ENCODE results near the gene LCLAT1.
"Not testable (repeated sequence)": the region's sequence is repeated elsewhere in the genome, so short reads cannot be mapped to it uniquely, and the experiment has no call there.

The LCLAT1 gene

DNA sequence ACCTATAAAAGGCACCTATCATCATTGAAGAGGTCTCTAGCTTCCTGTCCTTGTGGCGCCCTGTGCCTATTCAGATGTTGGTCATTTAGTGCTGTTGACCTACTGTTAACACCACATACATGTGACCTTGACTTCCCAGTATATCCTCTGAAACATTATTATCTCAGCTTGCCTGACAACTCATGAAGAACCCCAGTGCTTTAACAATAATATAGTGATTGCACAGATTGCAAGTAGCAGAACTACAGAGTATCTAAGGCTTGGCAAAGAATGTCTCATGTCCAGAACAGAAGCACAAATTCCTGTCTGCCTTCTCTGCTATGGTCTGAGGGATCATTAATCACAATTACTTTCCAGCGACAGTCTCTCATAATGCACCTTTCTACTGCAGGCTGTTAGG lies 165.3 kb downstream of the LCLAT1 start:
- H4K20me1 ChIP-seq (ENCODE audit: low read depth, low read length): no peaks in the 10 kb centered on the region
- TF ChIP-seq, protein P1, sequence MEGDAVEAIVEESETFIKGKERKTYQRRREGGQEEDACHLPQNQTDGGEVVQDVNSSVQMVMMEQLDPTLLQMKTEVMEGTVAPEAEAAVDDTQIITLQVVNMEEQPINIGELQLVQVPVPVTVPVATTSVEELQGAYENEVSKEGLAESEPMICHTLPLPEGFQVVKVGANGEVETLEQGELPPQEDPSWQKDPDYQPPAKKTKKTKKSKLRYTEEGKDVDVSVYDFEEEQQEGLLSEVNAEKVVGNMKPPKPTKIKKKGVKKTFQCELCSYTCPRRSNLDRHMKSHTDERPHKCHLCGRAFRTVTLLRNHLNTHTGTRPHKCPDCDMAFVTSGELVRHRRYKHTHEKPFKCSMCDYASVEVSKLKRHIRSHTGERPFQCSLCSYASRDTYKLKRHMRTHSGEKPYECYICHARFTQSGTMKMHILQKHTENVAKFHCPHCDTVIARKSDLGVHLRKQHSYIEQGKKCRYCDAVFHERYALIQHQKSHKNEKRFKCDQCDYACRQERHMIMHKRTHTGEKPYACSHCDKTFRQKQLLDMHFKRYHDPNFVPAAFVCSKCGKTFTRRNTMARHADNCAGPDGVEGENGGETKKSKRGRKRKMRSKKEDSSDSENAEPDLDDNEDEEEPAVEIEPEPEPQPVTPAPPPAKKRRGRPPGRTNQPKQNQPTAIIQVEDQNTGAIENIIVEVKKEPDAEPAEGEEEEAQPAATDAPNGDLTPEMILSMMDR (IDR thresholded peaks at IDR 0.05; ENCODE audit: insufficient read depth, low read length, poor library complexity, severe bottlenecking): no peak
- TF ChIP-seq EZH2phosphoT487 (conservative IDR thresholded peaks at IDR 0.05; ENCODE audit: low read length): no peak
- H3K9me2 ChIP-seq (replicated peaks; ENCODE audit: insufficient read depth, low read length): no peaks in the 10 kb centered on the region
- no peaks in the 10 kb centered on the region for H3F3A ChIP-seq (ENCODE audit: insufficient read depth)
- no peaks in the 10 kb centered on the region for H3K9me3 ChIP-seq (ENCODE audit: insufficient read depth, low read length)
- no peaks in the 10 kb centered on the region for H3K79me2 ChIP-seq (ENCODE audit: insufficient read depth, low read length)
- no peak overlapping the region for H3K27ac ChIP-seq (ENCODE audit: low read depth, low read length)
- H3K4me3 ChIP-seq (ENCODE audit: insufficient read depth, low read length, poor library complexity, severe bottlenecking): no peak overlapping the region
- H3K36me3 ChIP-seq (ENCODE audit: low read length): no peaks in the 10 kb centered on the region
- no peaks in the 10 kb centered on the region for H3K27me3 ChIP-seq (ENCODE audit: low read length)
- no peak overlapping the region for H2AFZ ChIP-seq (ENCODE audit: low read depth, low read length, severe bottlenecking)
- no peak overlapping the region for H3K4me2 ChIP-seq (ENCODE audit: low read depth, low read length, poor library complexity, severe bottlenecking)
- H3K9ac ChIP-seq (ENCODE audit: low read length): no peak overlapping the region

DNA sequence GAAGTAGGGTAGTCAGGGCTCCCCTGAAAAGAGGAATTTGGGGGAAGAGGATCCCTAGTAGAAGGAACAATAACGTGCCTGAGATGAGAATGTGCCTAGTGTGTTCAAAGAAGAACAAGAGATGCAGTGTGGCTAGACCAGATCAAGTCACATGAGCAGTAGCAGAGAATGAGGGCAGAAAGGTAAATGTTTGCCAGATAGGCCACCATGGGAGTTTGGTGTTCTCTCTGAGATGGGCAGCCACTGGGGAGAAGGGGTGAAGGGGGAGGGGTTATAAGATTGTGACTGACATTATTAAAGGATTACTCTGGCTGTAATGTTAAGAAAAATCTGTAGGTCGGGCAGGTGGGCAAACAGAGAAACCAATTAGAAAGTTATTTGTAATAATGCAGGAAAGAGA lies 166.0 kb downstream of the LCLAT1 start:
- H3K27me3 ChIP-seq (ENCODE audit: low read length): no peaks in the 10 kb centered on the region
- H3K9me2 ChIP-seq (replicated peaks; ENCODE audit: insufficient read depth, low read length): no peaks in the 10 kb centered on the region
- H3K27ac ChIP-seq (ENCODE audit: low read depth, low read length): no peak overlapping the region
- TF ChIP-seq, protein P1 (IDR thresholded peaks at IDR 0.05; ENCODE audit: insufficient read depth, low read length, poor library complexity, severe bottlenecking): no peak
- no peak for TF ChIP-seq EZH2phosphoT487 (conservative IDR thresholded peaks at IDR 0.05; ENCODE audit: low read length)
- no peaks in the 10 kb centered on the region for H4K20me1 ChIP-seq (ENCODE audit: low read depth, low read length)
- no peaks in the 10 kb centered on the region for H3F3A ChIP-seq (ENCODE audit: insufficient read depth)
- no peaks in the 10 kb centered on the region for H3K79me2 ChIP-seq (ENCODE audit: insufficient read depth, low read length)
- no peaks in the 10 kb centered on the region for H3K36me3 ChIP-seq (ENCODE audit: low read length)
- no peak overlapping the region for H2AFZ ChIP-seq (ENCODE audit: low read depth, low read length, severe bottlenecking)
- no peak overlapping the region for H3K4me2 ChIP-seq (ENCODE audit: low read depth, low read length, poor library complexity, severe bottlenecking)
- H3K4me3 ChIP-seq (ENCODE audit: insufficient read depth, low read length, poor library complexity, severe bottlenecking): no peak overlapping the region
- no peaks in the 10 kb centered on the region for H3K9me3 ChIP-seq (ENCODE audit: insufficient read depth, low read length)
- H3K9ac ChIP-seq (ENCODE audit: low read length): no peak overlapping the region

DNA sequence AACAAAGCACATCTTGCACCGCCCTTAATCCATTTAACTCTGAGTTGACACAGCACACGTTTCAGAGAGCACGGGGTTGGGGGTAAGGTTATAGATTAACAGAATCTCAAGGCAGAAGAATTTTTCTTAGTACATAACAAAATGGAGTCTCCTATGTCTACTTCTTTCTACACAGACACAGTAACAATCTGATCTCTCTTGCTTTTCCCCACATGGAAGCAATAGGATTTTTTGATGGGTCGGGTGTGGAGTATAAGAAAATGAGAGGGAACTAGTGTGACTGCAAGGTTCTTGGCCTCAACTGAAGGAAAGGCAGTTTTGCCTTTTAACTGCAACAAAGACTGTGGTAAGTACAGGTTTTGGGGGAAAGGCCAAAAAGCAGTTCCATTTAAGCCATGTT lies 167.2 kb downstream of the LCLAT1 start:
- H4K20me1 ChIP-seq (ENCODE audit: low read depth, low read length); H3K79me2 ChIP-seq (ENCODE audit: insufficient read depth, low read length); H2AFZ ChIP-seq (ENCODE audit: low read depth, low read length, severe bottlenecking); H3K36me3 ChIP-seq (ENCODE audit: low read length); H3K9ac ChIP-seq (ENCODE audit: low read length); H3K4me3 ChIP-seq (ENCODE audit: insufficient read depth, low read length, poor library complexity, severe bottlenecking); H3K27me3 ChIP-seq (ENCODE audit: low read length); H3K4me2 ChIP-seq (ENCODE audit: low read depth, low read length, poor library complexity, severe bottlenecking); H3K27ac ChIP-seq (ENCODE audit: low read depth, low read length); H3K9me3 ChIP-seq (ENCODE audit: insufficient read depth, low read length); H3F3A ChIP-seq (ENCODE audit: insufficient read depth); H3K9me2 ChIP-seq (replicated peaks; ENCODE audit: insufficient read depth, low read length): not testable (repeated sequence)

DNA sequence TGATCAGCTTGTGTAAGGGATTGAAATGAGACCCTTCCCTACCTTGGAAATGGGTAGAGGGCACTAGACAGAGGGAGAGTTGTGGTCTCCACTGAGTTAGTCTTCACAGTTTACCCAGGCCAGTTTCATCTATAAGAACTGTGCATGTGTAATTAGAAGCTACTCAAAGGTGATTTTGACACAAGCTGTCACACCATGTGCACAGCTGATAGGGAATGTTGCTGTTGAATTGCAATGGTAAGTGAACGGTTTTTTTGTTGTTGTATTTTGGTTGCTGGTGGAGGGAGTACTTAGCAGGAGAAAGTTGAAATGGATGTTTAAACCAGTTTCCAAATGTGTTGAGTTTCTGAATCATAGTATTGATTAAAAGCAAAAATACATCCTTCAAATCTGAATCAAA lies 168.9 kb downstream of the LCLAT1 start:
- H3K36me3 ChIP-seq (ENCODE audit: low read length): no peaks in the 10 kb centered on the region
- H3K9me3 ChIP-seq (ENCODE audit: insufficient read depth, low read length): no peaks in the 10 kb centered on the region
- H3F3A ChIP-seq (ENCODE audit: insufficient read depth): no peaks in the 10 kb centered on the region
- no peak overlapping the region for H3K9ac ChIP-seq (ENCODE audit: low read length)
- H3K27me3 ChIP-seq (ENCODE audit: low read length): no peaks in the 10 kb centered on the region
- no peak overlapping the region for H3K4me2 ChIP-seq (ENCODE audit: low read depth, low read length, poor library complexity, severe bottlenecking)
- TF ChIP-seq EZH2phosphoT487 (conservative IDR thresholded peaks at IDR 0.05; ENCODE audit: low read length): no peak
- TF ChIP-seq, protein P1 (IDR thresholded peaks at IDR 0.05; ENCODE audit: insufficient read depth, low read length, poor library complexity, severe bottlenecking): no peak
- no peak overlapping the region for H3K27ac ChIP-seq (ENCODE audit: low read depth, low read length)
- H3K4me3 ChIP-seq (ENCODE audit: insufficient read depth, low read length, poor library complexity, severe bottlenecking): no peak overlapping the region
- H3K9me2 ChIP-seq (replicated peaks; ENCODE audit: insufficient read depth, low read length): no peaks in the 10 kb centered on the region
- no peaks in the 10 kb centered on the region for H3K79me2 ChIP-seq (ENCODE audit: insufficient read depth, low read length)
- no peaks in the 10 kb centered on the region for H4K20me1 ChIP-seq (ENCODE audit: low read depth, low read length)
- H2AFZ ChIP-seq (ENCODE audit: low read depth, low read length, severe bottlenecking): no peak overlapping the region
